ENCODE results near the gene HLTF.
A peak's percentile ranks its signal among the peaks of the same experiment; 100 is the strongest.

The HLTF gene

DNA sequence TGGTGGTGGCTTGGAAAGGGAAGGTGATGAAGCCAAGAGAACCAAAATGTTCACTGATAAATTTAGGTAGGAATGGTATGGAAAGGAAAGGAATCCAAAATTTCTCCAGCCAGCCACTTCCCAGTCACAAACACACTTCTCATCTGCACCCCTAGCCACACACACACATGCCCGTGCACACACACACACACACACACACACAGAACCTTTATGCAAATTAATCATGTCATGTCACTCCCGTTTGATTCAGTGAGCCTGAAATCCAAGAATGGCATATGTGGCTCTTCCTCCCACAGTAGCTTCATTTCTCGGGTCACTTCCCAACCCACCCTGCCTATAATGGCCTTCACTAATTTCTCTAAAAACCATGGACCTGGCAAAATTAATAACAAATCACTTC, 3.1 kb upstream of the HLTF start:
- no peak for DNase-seq (ENCODE audit: low read depth)

- no peak for DNase-seq (ENCODE audit: low read depth)
These were observed 875 bp upstream of the HLTF start for GRCh38 chr3:149087208-149087607.

- no peak for DNase-seq (ENCODE audit: low read depth)
These were observed 503 bp downstream of the HLTF start for GRCh38 chr3:149085828-149086231.

DNA sequence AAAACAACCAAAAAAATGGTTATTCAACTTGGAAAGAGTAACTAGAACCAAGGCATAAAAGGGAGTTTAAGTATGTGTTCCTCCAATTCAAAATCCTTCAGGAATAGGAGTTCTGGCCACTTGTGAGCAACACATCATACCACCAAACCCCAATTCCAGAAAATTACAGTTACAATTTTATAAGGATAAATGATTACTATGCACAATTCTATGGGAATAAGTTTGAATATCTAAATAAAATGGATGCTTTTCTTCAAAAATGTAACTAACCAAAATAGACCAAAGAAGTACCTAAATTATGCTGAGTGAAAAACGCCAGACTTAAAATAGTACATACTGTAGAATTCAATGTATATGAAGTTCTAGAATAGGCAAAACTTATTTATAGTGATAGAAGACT, 4.6 kb downstream of the HLTF start:
- no peak for DNase-seq (ENCODE audit: low read depth)

GRCh38 chr3:149080699-149081091, 5.6 kb downstream of the HLTF start:
- no peak for DNase-seq (ENCODE audit: low read depth)

GRCh38 chr3:149080011-149080698, 6.2 kb downstream of the HLTF start:
- DNase-seq (ENCODE audit: low read depth), result no peak

- peak; percentile 21 for DNase-seq (ENCODE audit: low read depth)
These were observed 8.7 kb downstream of the HLTF start for GRCh38 chr3:149077628-149078027.

DNA sequence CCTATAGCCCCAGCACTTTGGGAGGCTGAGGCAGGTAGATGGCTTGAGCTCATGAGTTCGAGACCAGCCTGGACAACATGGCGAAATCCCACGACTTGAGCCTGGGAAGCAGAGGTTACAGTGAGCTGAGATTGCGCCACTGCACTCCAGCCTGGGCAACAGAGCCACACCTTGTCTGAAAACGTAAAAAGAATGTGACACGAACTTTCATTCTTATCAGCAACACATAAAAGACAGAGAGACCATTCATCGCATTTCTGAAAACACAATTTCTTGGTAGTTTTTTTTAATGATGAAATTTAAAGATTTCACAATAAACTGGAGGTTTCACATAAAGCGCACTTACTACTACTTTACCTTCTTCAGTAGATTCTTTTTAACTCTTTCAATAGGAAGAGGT, 18.4 kb downstream of the HLTF start:
- DNase-seq (ENCODE audit: low read depth), result no peak

GRCh38 chr3:149061776-149062175, 24.6 kb downstream of the HLTF start:
- no peak for DNase-seq (ENCODE audit: low read depth)

GRCh38 chr3:149058602-149059001, 27.7 kb downstream of the HLTF start:
- DNase-seq (ENCODE audit: low read depth), result no peak

DNA sequence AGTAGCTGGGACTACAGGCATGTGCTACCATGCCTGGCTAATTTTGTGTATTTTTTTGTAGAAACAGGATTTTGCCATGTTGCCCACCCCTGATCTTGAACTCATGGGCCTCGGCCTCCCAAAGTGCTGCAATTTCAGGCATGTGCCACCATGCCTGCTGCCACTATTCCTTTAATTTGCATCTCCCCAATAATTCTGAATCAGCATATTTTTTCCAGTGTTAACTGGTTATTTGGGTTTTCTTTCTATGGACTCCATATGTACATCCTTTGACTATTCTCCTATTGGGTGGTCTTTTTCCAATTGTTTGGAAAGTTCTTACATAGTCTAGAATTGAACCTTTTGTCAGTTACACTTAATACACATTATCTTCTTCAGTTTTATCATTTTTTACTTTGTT, 28.1 kb downstream of the HLTF start:
- no peak for DNase-seq (ENCODE audit: low read depth)

GRCh38 chr3:149055575-149055974, 30.8 kb downstream of the HLTF start:
- DNase-seq (ENCODE audit: low read depth), result no peak

GRCh38 chr3:149044339-149045083, 41.8 kb downstream of the HLTF start:
- DNase-seq (ENCODE audit: low read depth), result no peak

DNA sequence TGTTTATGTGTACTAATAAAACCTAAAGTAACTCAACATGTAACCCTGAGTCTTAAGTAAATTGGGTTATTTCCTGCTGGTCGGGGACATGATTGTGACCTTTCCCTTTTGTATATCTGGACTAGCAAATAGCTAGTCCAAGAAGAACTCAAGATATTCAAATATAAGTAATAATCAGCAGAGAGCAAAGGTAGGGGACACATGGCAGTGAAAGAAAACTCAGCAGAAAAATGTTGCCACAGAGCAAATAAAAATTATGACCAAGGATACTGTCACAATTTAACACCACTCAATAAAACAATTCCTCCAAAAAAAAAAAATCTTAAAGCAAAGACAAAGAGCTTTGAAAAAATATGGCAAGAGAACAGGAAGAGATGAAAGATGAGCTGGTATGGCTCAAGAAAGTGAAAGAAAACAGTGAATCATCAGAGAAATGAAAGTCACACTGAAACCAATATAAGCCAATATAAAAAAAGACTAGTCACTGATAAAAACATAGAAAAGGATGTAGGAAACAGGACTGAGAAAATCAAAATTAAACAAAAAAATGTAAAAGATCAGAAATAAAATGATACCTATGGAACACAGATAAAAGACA, 43.4 kb downstream of the HLTF start:
- peak; percentile 13 for DNase-seq (ENCODE audit: low read depth)

DNA sequence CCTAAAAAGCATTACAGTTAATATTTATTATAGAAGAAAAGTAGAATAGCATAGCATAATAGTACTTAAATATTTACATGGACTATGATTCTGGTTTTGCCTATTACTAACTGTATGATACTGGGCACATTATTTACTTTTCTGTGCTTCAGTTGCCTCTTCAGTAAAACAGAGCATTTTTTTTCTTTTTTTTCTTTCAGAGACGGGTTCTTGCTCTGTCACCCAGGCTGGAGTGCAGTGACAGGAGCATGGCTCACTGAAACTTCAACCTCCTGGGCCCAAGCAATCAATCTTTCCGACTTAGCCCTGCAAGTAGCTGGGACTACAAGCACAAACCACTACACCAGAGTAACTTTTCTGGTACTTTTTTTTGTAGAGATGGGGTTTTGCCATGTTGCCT, 48.0 kb downstream of the HLTF start:
- no peak for DNase-seq (ENCODE audit: low read depth)

GRCh38 chr3:149037684-149038083, 48.6 kb downstream of the HLTF start:
- DNase-seq (ENCODE audit: low read depth), result no peak

DNA sequence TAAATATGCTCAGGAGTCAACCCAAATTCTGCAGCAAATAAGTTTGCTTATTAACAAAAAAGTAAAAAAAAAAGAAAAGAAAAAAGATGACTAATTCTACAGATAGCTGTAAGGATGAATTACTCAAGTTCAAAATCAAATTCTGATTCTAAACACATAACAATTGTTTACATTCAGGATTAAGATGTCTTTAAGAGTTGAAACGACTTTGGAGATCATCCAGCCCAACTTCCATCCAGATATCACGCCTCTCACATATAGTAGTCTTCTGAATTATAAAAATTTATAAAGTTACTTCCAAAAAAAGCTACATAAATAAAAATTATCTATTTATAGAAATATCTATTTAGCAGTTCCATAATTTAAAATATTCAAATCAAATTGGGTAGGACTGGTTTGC, 55.2 kb downstream of the HLTF start:
- no peak for DNase-seq (ENCODE audit: low read depth)

GRCh38 chr3:149026718-149027117, 59.6 kb downstream of the HLTF start:
- no peak for DNase-seq (ENCODE audit: low read depth)

DNA sequence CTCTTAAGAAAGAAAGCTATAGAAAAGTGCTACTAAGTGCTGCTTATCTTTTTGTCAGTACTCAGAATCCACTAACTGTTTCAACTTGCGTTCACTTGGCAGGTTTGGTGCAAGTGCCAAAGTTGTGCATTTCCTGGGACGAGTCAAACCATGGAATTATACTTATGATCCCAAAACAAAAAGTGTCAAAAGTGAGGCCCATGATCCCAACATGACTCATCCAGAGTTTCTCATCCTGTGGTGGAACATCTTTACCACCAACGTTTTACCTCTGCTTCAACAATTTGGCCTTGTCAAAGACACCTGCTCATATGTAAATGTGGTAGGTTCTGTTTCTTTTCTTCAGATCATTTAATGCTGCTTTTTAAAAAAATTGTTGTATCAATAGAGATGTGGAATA, 62.4 kb downstream of the HLTF start:
- no peak for DNase-seq (ENCODE audit: low read depth)

- no peak for DNase-seq (ENCODE audit: low read depth)
These were observed 64.5 kb downstream of the HLTF start for GRCh38 chr3:149021830-149022229.

GRCh38 chr3:149020839-149021252, 65.5 kb downstream of the HLTF start:
- DNase-seq (ENCODE audit: low read depth), result no peak

GRCh38 chr3:149020196-149020838, 66.0 kb downstream of the HLTF start:
- DNase-seq (ENCODE audit: low read depth), result no peak

DNA sequence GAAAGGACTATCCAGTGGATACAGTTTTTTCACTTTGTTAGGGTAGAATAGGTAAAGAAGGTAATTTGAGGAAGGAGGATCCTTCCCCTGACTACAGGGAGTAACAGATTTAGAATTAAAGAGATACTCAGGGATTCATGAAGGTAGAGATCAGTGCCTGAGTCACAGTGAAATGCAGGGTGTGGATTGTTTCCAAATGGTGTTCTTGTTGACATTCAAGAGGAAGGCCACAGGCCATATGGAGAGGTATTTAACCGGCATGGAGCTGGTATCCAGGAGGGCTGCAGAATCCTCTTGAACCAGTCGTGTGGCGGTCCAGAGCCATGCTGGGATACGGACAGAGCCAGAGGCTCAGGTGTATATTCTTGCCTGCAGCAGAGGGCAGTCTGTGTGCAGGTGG, 66.8 kb downstream of the HLTF start:
- no peak for DNase-seq (ENCODE audit: low read depth)
